Coronary artery (tissue), 2 donors: ENCODE results near the gene SLC7A14.

ENCODE experiments used
- DNase-seq: peaks from one replicate; pipeline ENCODE4 v3.0.0-alpha.2; 2017; ENCODE audit warnings: low spot score
- H3K27ac ChIP-seq, 2 donors: fragments of 200-600 bp; sonication (generic); one replicate each; pipeline ENCODE4 v1.5.1; 2016 to 2019
- H3K4me3 ChIP-seq: fragments of 200-600 bp; sonication (generic); 2 replicates; pipeline ENCODE4 v1.5.1; 2016; ENCODE audit warnings: mild to moderate bottlenecking, moderate library complexity
- CTCF ChIP-seq: fragments of 200-600 bp; sonication (generic); IDR thresholded peaks from one replicate; pipeline ENCODE4 v1.5.1; 2019; ENCODE audit warnings: antibody characterized with exemption

The SLC7A14 gene

GRCh38 chr3:170502297-170502696, 83.6 kb downstream of the SLC7A14 start:
- DNase-seq: no peak
- H3K27ac ChIP-seq: no peak overlapping the region
- no peak overlapping the region for H3K4me3 ChIP-seq
- TF ChIP-seq CTCF: no peak

GRCh38 chr3:170500995-170501394, 84.9 kb downstream of the SLC7A14 start:
- DNase-seq: no peak
- Histone ChIP-seq H3K27ac (no peak overlapping the region), H3K4me3 (no peak overlapping the region)
- TF ChIP-seq CTCF: no peak

GRCh38 chr3:170500462-170500861, 85.4 kb downstream of the SLC7A14 start:
- Histone ChIP-seq H3K27ac (no peak overlapping the region), H3K4me3 (no peak overlapping the region)
- DNase-seq: no peak
- TF ChIP-seq CTCF: no peak

- no peak for TF ChIP-seq CTCF
- no peak overlapping the region for H3K27ac ChIP-seq
- no peak overlapping the region for H3K4me3 ChIP-seq
- DNase-seq: no peak
Measured at GRCh38 chr3:170499562-170500156, 86.2 kb downstream of the SLC7A14 start.

- no peak for DNase-seq
- no peak overlapping the region for H3K4me3 ChIP-seq
- no peak for TF ChIP-seq CTCF
- H3K27ac ChIP-seq: no peak overlapping the region
Measured at GRCh38 chr3:170497207-170498095, 88.4 kb downstream of the SLC7A14 start.

- Histone ChIP-seq H3K27ac (no peak overlapping the region), H3K4me3 (no peak overlapping the region)
- DNase-seq: no peak
- TF ChIP-seq CTCF: no peak
Measured at GRCh38 chr3:170496868-170497140, 89.1 kb downstream of the SLC7A14 start.
